ENCODE measurements around the gene TMEM8B. TPM values are rescaled to one million over a fixed set of nuclear protein-coding genes. Genes with fewer than 3 reads are reported as not detected.

The TMEM8B gene
- total RNA-seq, 1 donor from 2014 or later, result 0.79 TPM

DNA sequence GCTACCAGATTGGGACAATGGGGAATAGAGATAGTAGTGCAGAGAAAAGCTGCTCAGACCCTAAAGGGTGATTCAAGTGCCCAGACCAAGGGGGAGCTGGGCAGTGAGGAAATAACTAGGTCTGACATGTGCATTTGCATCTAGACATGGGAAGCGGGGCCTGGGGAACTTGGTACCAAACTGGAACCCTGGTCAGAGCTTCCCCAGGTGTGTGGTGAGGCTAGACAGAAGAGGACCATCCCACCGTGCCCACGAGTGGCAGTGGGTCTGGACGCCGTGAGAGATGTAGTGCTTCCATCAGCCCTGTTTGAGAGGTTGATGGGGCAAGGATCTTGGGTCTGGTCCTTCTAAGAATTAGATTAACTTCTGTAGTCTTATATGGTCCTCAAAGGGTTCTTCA is 7.6 kb downstream of the TMEM8B start:
- Histone ChIP-seq H3K27me3 (ENCODE audit: control insufficient read depth, insufficient read depth, low read length) (no peaks in the 10 kb centered on the region), H3K4me3 (ENCODE audit: low read depth, low read length) (no peak overlapping the region), H3K36me3 (ENCODE audit: control insufficient read depth, insufficient read depth, low read length) (no peaks in the 10 kb centered on the region)
- TF ChIP-seq, protein P1, sequence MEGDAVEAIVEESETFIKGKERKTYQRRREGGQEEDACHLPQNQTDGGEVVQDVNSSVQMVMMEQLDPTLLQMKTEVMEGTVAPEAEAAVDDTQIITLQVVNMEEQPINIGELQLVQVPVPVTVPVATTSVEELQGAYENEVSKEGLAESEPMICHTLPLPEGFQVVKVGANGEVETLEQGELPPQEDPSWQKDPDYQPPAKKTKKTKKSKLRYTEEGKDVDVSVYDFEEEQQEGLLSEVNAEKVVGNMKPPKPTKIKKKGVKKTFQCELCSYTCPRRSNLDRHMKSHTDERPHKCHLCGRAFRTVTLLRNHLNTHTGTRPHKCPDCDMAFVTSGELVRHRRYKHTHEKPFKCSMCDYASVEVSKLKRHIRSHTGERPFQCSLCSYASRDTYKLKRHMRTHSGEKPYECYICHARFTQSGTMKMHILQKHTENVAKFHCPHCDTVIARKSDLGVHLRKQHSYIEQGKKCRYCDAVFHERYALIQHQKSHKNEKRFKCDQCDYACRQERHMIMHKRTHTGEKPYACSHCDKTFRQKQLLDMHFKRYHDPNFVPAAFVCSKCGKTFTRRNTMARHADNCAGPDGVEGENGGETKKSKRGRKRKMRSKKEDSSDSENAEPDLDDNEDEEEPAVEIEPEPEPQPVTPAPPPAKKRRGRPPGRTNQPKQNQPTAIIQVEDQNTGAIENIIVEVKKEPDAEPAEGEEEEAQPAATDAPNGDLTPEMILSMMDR (IDR thresholded peaks at IDR 0.05; ENCODE audit: insufficient read depth, low read length, severe bottlenecking), result no peak
- DNase-seq (ENCODE audit: low read depth) (no peak), FAIRE-seq (no peak)

- no peak for FAIRE-seq
- Histone ChIP-seq H3K27me3 (ENCODE audit: control insufficient read depth, insufficient read depth, low read length) (no peaks in the 10 kb centered on the region), H3K36me3 (ENCODE audit: control insufficient read depth, insufficient read depth, low read length) (no peaks in the 10 kb centered on the region), H3K4me3 (ENCODE audit: low read depth, low read length) (no peak overlapping the region)
- TF ChIP-seq, protein P1 (IDR thresholded peaks at IDR 0.05; ENCODE audit: insufficient read depth, low read length, severe bottlenecking), result no peak
- DNase-seq (ENCODE audit: low read depth), result no peak
Measured at GRCh38 chr9:35839926-35840325, 10.9 kb downstream of the TMEM8B start.

- Histone ChIP-seq H3K27me3 (ENCODE audit: control insufficient read depth, insufficient read depth, low read length) (no peaks in the 10 kb centered on the region), H3K36me3 (ENCODE audit: control insufficient read depth, insufficient read depth, low read length) (no peaks in the 10 kb centered on the region), H3K4me3 (ENCODE audit: low read depth, low read length) (no peak overlapping the region)
- FAIRE-seq (no peak), DNase-seq (ENCODE audit: low read depth) (no peak)
- TF ChIP-seq, protein P1 (IDR thresholded peaks at IDR 0.05; ENCODE audit: insufficient read depth, low read length, severe bottlenecking), result no peak
Measured at GRCh38 chr9:35840881-35841644, 12.0 kb downstream of the TMEM8B start.

- H3K36me3 ChIP-seq (ENCODE audit: control insufficient read depth, insufficient read depth, low read length), result no peaks in the 10 kb centered on the region
- FAIRE-seq (no peak), DNase-seq (ENCODE audit: low read depth) (no peak)
- TF ChIP-seq, protein P1 (IDR thresholded peaks at IDR 0.05; ENCODE audit: insufficient read depth, low read length, severe bottlenecking), result no peak
- no peak overlapping the region for H3K4me3 ChIP-seq (ENCODE audit: low read depth, low read length)
- H3K27me3 ChIP-seq (ENCODE audit: control insufficient read depth, insufficient read depth, low read length), result no peaks in the 10 kb centered on the region
Measured at GRCh38 chr9:35841645-35841900, 12.5 kb downstream of the TMEM8B start.

DNA sequence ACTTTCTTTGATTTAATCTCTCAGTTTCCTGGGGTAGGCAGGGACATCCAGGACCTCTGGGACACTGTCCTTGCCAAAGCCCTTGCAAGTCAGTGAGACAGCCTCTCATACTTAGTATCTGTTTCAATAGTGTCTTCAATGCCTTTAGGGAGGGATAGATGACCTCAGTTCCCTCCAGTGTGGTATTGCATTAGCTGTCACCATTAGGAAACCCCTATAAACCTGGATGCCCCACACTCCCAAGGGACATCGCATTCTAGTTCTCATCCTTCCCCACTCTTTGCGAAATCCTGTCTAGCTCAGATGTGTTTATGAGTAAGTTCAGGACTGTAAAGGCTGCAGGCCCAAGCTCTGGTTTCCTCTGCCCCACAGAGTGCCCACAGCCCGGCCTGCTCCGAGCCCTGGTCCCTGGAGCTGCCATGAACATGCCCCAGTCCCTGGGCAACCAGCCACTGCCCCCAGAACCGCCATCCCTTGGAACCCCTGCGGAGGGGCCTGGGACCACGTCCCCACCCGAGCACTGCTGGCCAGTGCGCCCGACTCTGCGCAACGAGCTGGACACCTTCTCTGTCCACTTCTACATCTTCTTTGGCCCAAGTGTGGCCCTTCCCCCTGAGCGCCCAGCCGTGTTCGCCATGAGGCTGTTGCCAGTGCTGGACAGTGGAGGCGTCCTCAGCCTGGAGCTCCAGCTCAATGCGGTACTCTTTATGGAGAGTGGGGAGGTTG is 13.2 kb downstream of the TMEM8B start:
- H3K4me3 ChIP-seq (ENCODE audit: low read depth, low read length), result no peak overlapping the region
- no peak for FAIRE-seq
- TF ChIP-seq, protein P1 (IDR thresholded peaks at IDR 0.05; ENCODE audit: insufficient read depth, low read length, severe bottlenecking), result no peak

More for the DNA sequence above, 13.2 kb downstream of the TMEM8B start:
- H3K36me3 ChIP-seq (ENCODE audit: control insufficient read depth, insufficient read depth, low read length), result no peaks in the 10 kb centered on the region
- DNase-seq (ENCODE audit: low read depth), result no peak
- no peaks in the 10 kb centered on the region for H3K27me3 ChIP-seq (ENCODE audit: control insufficient read depth, insufficient read depth, low read length)
